Parathyroid adenoma (tissue), 2 donors: ENCODE data around the gene TMEM82.

Experiments
- H2AFZ ChIP-seq: fragments of 300-600 bp; sonication (generic); one replicate; pipeline ENCODE4 v1.7.0; 2017; ENCODE audit warnings: antibody characterized with exemption, mild to moderate bottlenecking
- H3K27ac ChIP-seq: fragments of 300-600 bp; sonication (generic); one replicate; pipeline ENCODE4 v1.7.0; 2017
- H3K27me3 ChIP-seq: fragments of 300-600 bp; sonication (generic); one replicate; pipeline ENCODE4 v1.7.0; 2017; ENCODE audit warnings: low read length; ENCODE audit not compliant: control insufficient read depth, insufficient read depth
- H3K36me3 ChIP-seq: fragments of 300-600 bp; sonication (generic); one replicate; pipeline ENCODE4 v1.7.0; 2017; ENCODE audit warnings: low read length; ENCODE audit not compliant: control insufficient read depth, insufficient read depth
- H3K4me1 ChIP-seq: fragments of 300-600 bp; sonication (generic); one replicate; pipeline ENCODE4 v1.7.0; 2017; ENCODE audit warnings: control low read depth
- H3K4me2 ChIP-seq: fragments of 300-600 bp; sonication (generic); one replicate; pipeline ENCODE4 v1.7.0; 2017; ENCODE audit warnings: low read length
- H3K4me3 ChIP-seq: fragments of 300-600 bp; sonication (generic); one replicate; pipeline ENCODE4 v1.7.0; 2017; ENCODE audit warnings: low read depth, low read length
- H3K79me2 ChIP-seq: fragments of 300-600 bp; sonication (generic); one replicate; pipeline ENCODE4 v1.7.0; 2017; ENCODE audit warnings: control low read depth
- H3K9ac ChIP-seq: fragments of 300-600 bp; sonication (generic); one replicate; pipeline ENCODE4 v1.7.0; 2017; ENCODE audit warnings: mild to moderate bottlenecking
- H3K9me3 ChIP-seq: fragments of 300-600 bp; sonication (generic); one replicate; pipeline ENCODE4 v1.7.0; 2017; ENCODE audit warnings: low read length; ENCODE audit not compliant: control insufficient read depth
- TF ChIP-seq, protein P1 (sequence below): fragments of 300-600 bp; sonication (generic); IDR thresholded peaks from one replicate; pipeline ENCODE4 v1.7.0; 2017; ENCODE audit warnings: antibody characterized with exemption, mild to moderate bottlenecking
- donor health status: primary hyperparathyroidism.

TMEM82 gene

DNA sequence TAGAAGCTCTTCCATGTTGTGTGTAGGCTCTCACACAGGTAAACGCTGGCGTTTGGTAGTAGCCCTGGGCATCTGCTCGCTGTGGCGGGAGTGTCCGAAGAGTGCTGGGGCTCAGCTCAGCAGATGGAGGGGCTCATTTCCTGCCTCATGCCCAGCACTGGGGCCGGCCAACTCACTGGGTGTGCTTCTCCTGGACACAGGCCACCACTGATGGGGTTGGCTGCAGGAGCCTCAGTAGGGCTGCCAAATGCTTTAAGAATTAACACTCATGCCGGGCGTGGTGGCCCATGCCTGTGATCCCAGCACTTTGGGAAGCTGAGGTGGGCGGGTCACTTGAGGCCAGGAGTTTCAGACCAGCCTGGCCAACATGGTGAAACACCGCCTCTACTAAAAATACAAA, 44.3 kb downstream of the TMEM82 start:
- Histone ChIP-seq H2AFZ (no peak overlapping the region), H3K9ac (no peak overlapping the region), H3K27me3 (no peaks in the 10 kb centered on the region), H3K4me3 (no peak overlapping the region), H3K4me1 (no peaks in the 10 kb centered on the region), H3K4me2 (no peak overlapping the region), H3K27ac (no peak overlapping the region), H3K79me2 (no peaks in the 10 kb centered on the region), H3K9me3 (no peaks in the 10 kb centered on the region), H3K36me3 (no peaks in the 10 kb centered on the region)
- TF ChIP-seq, protein P1, sequence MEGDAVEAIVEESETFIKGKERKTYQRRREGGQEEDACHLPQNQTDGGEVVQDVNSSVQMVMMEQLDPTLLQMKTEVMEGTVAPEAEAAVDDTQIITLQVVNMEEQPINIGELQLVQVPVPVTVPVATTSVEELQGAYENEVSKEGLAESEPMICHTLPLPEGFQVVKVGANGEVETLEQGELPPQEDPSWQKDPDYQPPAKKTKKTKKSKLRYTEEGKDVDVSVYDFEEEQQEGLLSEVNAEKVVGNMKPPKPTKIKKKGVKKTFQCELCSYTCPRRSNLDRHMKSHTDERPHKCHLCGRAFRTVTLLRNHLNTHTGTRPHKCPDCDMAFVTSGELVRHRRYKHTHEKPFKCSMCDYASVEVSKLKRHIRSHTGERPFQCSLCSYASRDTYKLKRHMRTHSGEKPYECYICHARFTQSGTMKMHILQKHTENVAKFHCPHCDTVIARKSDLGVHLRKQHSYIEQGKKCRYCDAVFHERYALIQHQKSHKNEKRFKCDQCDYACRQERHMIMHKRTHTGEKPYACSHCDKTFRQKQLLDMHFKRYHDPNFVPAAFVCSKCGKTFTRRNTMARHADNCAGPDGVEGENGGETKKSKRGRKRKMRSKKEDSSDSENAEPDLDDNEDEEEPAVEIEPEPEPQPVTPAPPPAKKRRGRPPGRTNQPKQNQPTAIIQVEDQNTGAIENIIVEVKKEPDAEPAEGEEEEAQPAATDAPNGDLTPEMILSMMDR = no peak

DNA sequence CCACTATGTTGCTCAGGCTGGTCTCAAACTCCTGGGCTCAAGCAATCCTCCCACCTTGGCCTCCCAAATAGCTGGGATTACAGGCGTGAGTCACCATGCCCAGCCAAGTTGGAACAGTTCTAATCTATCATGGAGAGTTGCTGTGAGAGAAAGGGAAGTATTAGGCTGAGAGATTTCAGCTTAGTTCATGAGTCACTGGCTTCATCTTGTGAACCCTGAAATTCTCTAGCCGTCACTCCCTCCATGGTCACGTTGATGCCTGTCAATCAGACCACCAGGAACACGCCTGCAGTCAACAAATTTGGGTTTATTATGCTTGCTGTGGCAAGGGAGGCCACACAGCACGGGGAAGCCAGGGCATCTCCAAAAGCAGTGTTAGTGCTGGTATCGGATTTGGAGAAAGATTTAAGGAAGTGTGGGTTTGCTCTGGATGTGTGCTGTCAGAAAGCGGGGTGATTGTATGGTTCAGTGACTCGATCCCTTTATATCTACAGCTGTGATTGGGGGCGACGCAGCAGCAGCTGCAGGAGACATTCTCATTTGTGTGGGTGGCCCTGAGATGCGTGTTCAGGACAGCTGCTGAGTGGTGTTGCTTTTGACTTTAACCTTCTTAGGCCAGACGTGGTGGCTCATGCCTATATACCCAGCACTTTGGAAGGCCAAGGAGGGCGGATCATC, 46.5 kb downstream of the TMEM82 start:
- no peaks in the 10 kb centered on the region for H3K27me3 ChIP-seq
- H3K27ac ChIP-seq = no peak overlapping the region
- TF ChIP-seq, protein P1 = no peak
- no peaks in the 10 kb centered on the region for H3K79me2 ChIP-seq
- no peak overlapping the region for H3K4me2 ChIP-seq
- no peak overlapping the region for H3K4me3 ChIP-seq
- peaks cover 2% of the 10 kb centered on the region for H3K4me1 ChIP-seq
- no peak overlapping the region for H2AFZ ChIP-seq
- no peaks in the 10 kb centered on the region for H3K9me3 ChIP-seq
- H3K36me3 ChIP-seq = no peaks in the 10 kb centered on the region
- no peak overlapping the region for H3K9ac ChIP-seq

DNA sequence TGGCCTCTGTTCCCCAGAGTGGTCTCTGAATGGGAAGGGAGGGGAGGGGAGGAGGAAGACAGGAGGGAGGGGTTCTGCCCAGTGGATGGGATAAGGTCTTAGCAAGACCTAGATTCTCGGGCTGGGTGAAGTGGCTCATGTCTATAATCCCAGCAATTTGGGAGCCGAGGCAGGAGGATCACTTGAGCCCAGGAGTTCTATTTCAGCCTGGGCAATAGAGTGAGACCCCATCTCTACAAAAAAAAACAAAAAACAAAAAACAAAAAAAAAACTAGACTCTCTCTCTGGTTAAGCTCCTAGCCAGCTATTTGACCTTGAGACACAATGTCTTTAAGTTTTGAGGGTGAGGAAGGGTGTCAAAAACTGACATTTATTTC, 53.8 kb downstream of the TMEM82 start:
- Histone ChIP-seq H3K27ac (no peak overlapping the region), H3K9me3 (no peaks in the 10 kb centered on the region), H3K27me3 (no peaks in the 10 kb centered on the region), H2AFZ (no peak overlapping the region), H3K79me2 (no peaks in the 10 kb centered on the region), H3K4me2 (no peak overlapping the region), H3K36me3 (no peaks in the 10 kb centered on the region), H3K9ac (no peak overlapping the region), H3K4me1 (peaks cover 11% of the 10 kb centered on the region), H3K4me3 (no peak overlapping the region)
- TF ChIP-seq, protein P1 = no peak
